ENCODE data around the gene HLA-DQB1.

- no peak for TF ChIP-seq CTCF (IDR thresholded peaks at IDR 0.05)
- TF ChIP-seq POLR2A (IDR thresholded peaks at IDR 0.05; ENCODE audit: low read depth) = no peak
Observed at GRCh38 chr6:32685603-32686002, 19.1 kb upstream of the HLA-DQB1 start.

Measured in esophagus muscularis mucosa (tissue), 3 donors.